ENCODE measurements around the gene MINPP1. TPM values are rescaled to one million over a fixed set of nuclear protein-coding genes. Genes with fewer than 3 reads are reported as not detected.

Gene MINPP1
- total and polyA plus RNA-seq, 2 of the 13 experiments (the other 11 are each of a cell fraction or from before 2014, with no cell fraction given) = 19.2 to 53.7 TPM

DNA sequence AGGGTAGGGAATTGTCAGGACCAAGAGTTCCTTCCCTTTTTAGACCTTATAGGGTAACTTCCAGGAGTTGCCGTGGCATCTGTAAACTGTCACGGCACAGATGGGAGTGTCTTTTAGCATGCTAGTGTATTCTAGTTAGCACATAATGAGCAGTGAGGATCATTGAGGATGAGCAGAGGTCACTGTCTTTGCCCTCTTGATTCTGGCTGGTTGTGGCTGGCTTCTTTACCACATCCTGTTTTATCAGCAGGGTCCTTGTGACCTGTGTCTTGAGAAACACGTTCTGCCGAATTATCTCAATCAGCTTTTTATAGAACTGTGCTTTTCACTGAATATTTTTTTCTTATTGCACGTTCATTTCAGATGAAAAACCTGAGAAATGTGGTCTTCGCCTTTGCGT, 41.5 kb downstream of the MINPP1 start:
- ATAC-seq = no peak
- TF ChIP-seq, protein P1, sequence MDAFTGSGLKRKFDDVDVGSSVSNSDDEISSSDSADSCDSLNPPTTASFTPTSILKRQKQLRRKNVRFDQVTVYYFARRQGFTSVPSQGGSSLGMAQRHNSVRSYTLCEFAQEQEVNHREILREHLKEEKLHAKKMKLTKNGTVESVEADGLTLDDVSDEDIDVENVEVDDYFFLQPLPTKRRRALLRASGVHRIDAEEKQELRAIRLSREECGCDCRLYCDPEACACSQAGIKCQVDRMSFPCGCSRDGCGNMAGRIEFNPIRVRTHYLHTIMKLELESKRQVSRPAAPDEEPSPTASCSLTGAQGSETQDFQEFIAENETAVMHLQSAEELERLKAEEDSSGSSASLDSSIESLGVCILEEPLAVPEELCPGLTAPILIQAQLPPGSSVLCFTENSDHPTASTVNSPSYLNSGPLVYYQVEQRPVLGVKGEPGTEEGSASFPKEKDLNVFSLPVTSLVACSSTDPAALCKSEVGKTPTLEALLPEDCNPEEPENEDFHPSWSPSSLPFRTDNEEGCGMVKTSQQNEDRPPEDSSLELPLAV (CRISPR knock-in tag; conservative IDR thresholded peaks at IDR 0.05; ENCODE audit: low read depth) = no peak
- TF ChIP-seq, protein P2, sequence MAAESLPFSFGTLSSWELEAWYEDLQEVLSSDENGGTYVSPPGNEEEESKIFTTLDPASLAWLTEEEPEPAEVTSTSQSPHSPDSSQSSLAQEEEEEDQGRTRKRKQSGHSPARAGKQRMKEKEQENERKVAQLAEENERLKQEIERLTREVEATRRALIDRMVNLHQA (CRISPR knock-in tag; IDR thresholded peaks at IDR 0.05) = no peak
- TF ChIP-seq ZNF749 (CRISPR knock-in tag; IDR thresholded peaks at IDR 0.05; ENCODE audit: borderline replicate concordance) (no peak), NFKBIZ (CRISPR knock-in tag; IDR thresholded peaks at IDR 0.05) (no peak), PHF8 (CRISPR knock-in tag; IDR thresholded peaks at IDR 0.05) (no peak), SIX1 (CRISPR knock-in tag; IDR thresholded peaks at IDR 0.05; ENCODE audit: borderline replicate concordance) (no peak), NFE2L1 (CRISPR knock-in tag; IDR thresholded peaks at IDR 0.05; ENCODE audit: borderline replicate concordance) (no peak), ZNF350 (CRISPR knock-in tag; IDR thresholded peaks at IDR 0.05; ENCODE audit: borderline replicate concordance, low read depth) (no peak), DNMT1 (CRISPR knock-in tag; IDR thresholded peaks at IDR 0.05) (no peak), SMARCC2 (IDR thresholded peaks at IDR 0.05) (no peak), HNRNPLL (IDR thresholded peaks at IDR 0.05; ENCODE audit: low read depth, low read length, poor library complexity, severe bottlenecking) (no peak)
- TF ChIP-seq, protein P3, sequence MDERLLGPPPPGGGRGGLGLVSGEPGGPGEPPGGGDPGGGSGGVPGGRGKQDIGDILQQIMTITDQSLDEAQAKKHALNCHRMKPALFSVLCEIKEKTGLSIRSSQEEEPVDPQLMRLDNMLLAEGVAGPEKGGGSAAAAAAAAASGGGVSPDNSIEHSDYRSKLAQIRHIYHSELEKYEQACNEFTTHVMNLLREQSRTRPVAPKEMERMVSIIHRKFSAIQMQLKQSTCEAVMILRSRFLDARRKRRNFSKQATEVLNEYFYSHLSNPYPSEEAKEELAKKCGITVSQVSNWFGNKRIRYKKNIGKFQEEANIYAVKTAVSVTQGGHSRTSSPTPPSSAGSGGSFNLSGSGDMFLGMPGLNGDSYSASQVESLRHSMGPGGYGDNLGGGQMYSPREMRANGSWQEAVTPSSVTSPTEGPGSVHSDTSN (CRISPR knock-in tag; IDR thresholded peaks at IDR 0.05) = no peak
- TF ChIP-seq, protein P4, sequence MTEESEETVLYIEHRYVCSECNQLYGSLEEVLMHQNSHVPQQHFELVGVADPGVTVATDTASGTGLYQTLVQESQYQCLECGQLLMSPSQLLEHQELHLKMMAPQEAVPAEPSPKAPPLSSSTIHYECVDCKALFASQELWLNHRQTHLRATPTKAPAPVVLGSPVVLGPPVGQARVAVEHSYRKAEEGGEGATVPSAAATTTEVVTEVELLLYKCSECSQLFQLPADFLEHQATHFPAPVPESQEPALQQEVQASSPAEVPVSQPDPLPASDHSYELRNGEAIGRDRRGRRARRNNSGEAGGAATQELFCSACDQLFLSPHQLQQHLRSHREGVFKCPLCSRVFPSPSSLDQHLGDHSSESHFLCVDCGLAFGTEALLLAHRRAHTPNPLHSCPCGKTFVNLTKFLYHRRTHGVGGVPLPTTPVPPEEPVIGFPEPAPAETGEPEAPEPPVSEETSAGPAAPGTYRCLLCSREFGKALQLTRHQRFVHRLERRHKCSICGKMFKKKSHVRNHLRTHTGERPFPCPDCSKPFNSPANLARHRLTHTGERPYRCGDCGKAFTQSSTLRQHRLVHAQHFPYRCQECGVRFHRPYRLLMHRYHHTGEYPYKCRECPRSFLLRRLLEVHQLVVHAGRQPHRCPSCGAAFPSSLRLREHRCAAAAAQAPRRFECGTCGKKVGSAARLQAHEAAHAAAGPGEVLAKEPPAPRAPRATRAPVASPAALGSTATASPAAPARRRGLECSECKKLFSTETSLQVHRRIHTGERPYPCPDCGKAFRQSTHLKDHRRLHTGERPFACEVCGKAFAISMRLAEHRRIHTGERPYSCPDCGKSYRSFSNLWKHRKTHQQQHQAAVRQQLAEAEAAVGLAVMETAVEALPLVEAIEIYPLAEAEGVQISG (CRISPR knock-in tag; IDR thresholded peaks at IDR 0.05) = no peak
- TF ChIP-seq, protein P5, sequence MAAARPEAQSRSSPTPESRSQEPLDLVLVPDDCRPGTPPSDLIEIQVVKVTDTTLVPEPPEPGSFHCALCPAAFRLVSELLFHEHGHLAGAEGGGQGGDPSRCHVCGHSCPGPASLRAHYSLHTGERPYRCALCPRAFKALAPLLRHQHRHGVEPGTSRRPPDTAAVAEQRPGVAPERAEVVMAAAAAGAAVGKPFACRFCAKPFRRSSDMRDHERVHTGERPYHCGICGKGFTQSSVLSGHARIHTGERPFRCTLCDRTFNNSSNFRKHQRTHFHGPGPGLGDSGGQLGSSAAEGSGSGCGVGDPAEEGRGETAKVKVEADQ (CRISPR knock-in tag; IDR thresholded peaks at IDR 0.05; ENCODE audit: borderline replicate concordance) = no peak
- TF ChIP-seq, protein P6, sequence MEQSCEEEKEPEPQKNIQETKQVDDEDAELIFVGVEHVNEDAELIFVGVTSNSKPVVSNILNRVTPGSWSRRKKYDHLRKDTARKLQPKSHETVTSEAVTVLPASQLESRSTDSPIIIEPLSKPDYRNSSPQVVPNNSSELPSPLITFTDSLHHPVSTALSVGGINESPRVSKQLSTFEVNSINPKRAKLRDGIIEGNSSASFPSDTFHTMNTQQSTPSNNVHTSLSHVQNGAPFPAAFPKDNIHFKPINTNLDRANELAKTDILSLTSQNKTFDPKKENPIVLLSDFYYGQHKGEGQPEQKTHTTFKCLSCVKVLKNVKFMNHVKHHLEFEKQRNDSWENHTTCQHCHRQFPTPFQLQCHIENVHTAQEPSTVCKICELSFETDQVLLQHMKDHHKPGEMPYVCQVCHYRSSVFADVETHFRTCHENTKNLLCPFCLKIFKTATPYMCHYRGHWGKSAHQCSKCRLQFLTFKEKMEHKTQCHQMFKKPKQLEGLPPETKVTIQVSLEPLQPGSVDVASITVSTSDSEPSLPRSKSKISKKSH (CRISPR knock-in tag; IDR thresholded peaks at IDR 0.05; ENCODE audit: borderline replicate concordance) = no peak

More for the DNA sequence above, 41.5 kb downstream of the MINPP1 start:
- no peaks in the 10 kb centered on the region for H3K27me3 ChIP-seq (ENCODE audit: control insufficient read depth in 1 of 2, insufficient read depth in 2 of 2, low read length in 2 of 2)
- H3K36me3 ChIP-seq (replicated peaks in 1 of 2; ENCODE audit: control insufficient read depth in 1 of 2, insufficient read depth in 2 of 2, low read length in 2 of 2) = peaks cover 3 to 34% of the 10 kb centered on the region in 2 experiments; a peak in 4 of 5 replicates
- intact Hi-C loops (cut with micrococcal nuclease; ENCODE audit: unreplicated experiment) (no loop called here), in situ Hi-C loops (cut with HindIII; ENCODE audit: extremely low pct_ligation_motif_present, low pct_unique_long_range_greater_than_20kb) (no loop called here)
- H3K4me3 ChIP-seq (replicated peaks in 1 of 3; ENCODE audit: insufficient read depth in 1 of 3, low read depth in 2 of 3, low read length in 3 of 3) = no peak overlapping the region
- H3K9me3 ChIP-seq (ENCODE audit: low read length) = peaks cover 7% of the 10 kb centered on the region; the same call in 1 of the 2 replicates
- CTCF ChIA-PET (ENCODE audit: low intra/inter-chr PET ratio, low total read pairs) = no interaction called here
- H3K79me2 ChIP-seq (ENCODE audit: insufficient read depth, low read length) = no peaks in the 10 kb centered on the region
- no peaks in the 10 kb centered on the region for H4K20me1 ChIP-seq (ENCODE audit: insufficient read depth, low read length)
- DNase-seq (ENCODE audit: low spot score) = no peak
- POLR2A ChIA-PET = no interaction called here
- 97% methylated on average over 7 of the region's 7 CpGs for WGBS (ENCODE audit: low lambda C conversion rate)
- no TSS peak for BruUV-seq (replicated peaks)
- H3K4me2 ChIP-seq (ENCODE audit: low read depth, low read length) = no peak overlapping the region
- no peak for FAIRE-seq
- no peaks in the 10 kb centered on the region for H3K4me1 ChIP-seq (ENCODE audit: insufficient read depth, low read length)
- no peak overlapping the region for H3K9ac ChIP-seq (ENCODE audit: insufficient read depth, low read depth, low read length)
- no peak overlapping the region for H2AFZ ChIP-seq (ENCODE audit: low read length)
- no peak overlapping the region for H3K27ac ChIP-seq (ENCODE audit: extremely low read length, insufficient read depth, low read length)

Measured in HepG2 (cell line).